Endothelial cell of umbilical vein (primary cell): ENCODE measurements around the gene CEP95. TPM values are rescaled to one million over a fixed set of nuclear protein-coding genes. Genes with fewer than 3 reads are reported as not detected.

ENCODE experiments used
- BruUV-seq: library from RNA; stranded (reverse); fragments of 400-500 nt; replicated peaks from 2 replicates; lab custom pipeline; 2021; lab: Mats Ljungman, UMichigan
- CTCF ChIA-PET: fragments of 300-600, 350-600 bp; sonication (Branson Sonifier 250); formaldehyde crosslinking; loops from one replicate; lab custom pipeline; 2021; ENCODE audit warnings: antibody characterized with exemption, inconsistent platforms; lab: Charles Lee
- POLR2A ChIA-PET: fragments of 300-600, 350-600 bp; sonication (Branson Sonifier 250); formaldehyde crosslinking; loops from one replicate; lab custom pipeline; 2021; ENCODE audit warnings: antibody characterized with exemption, inconsistent platforms; lab: Charles Lee
- DNase-seq: peaks from one replicate; pipeline ENCODE4 v3.0.0-alpha.2; 2011; ENCODE audit warnings: low read depth, low spot score
- FAIRE-seq: peaks from 2 replicates; lab custom pipeline; 2011; peaks lifted over from hg19 to GRCh38; lab: Jason Lieb, UNC
- H2AFZ ChIP-seq: 2 replicates; pipeline ENCODE4 v1.6.0; 2012; ENCODE audit warnings: low read depth, low read length, control low read depth, inconsistent platforms
- H3K27ac ChIP-seq: 2 replicates; pipeline ENCODE4 v1.5.1; 2011; ENCODE audit warnings: low read depth, mild to moderate bottlenecking, control low read depth, low read length, moderate library complexity; ENCODE audit not compliant: insufficient read depth
- H3K27me3 ChIP-seq, 2 experiments: 2 replicates each; pipeline versions ENCODE4 v1.6.0 to v1.6.1; 2011; ENCODE audit warnings: low read length in 2 of 2, mixed read lengths in 1 of 2; ENCODE audit not compliant: control insufficient read depth in 2 of 2, insufficient read depth in 2 of 2
- H3K36me3 ChIP-seq, 2 experiments: 2 replicates in 1 of 2; 3 replicates in 1 of 2; pipeline ENCODE4 v1.5.1; 2011; ENCODE audit warnings: low read length in 2 of 2, mild to moderate bottlenecking in 1 of 2, moderate library complexity in 1 of 2; ENCODE audit not compliant: control insufficient read depth in 2 of 2, insufficient read depth in 2 of 2; ENCODE audit errors: extremely low read depth in 1 of 2
- H3K4me1 ChIP-seq: 3 replicates; pipeline ENCODE4 v1.5.1; 2011; ENCODE audit warnings: mild to moderate bottlenecking, low read length; ENCODE audit not compliant: control insufficient read depth, insufficient read depth; ENCODE audit errors: extremely low read depth
- H3K4me2 ChIP-seq: 2 replicates; pipeline ENCODE4 v1.6.1; 2011; ENCODE audit warnings: low read length, control low read depth, mixed read lengths; ENCODE audit not compliant: insufficient read depth
- H3K4me3 ChIP-seq, 3 experiments: fragments of 200-600 bp in 1 of 3; sonication (generic), shearing (Covaris generic) in 1 of 3; replicated peaks in 1 of 3; 2 replicates each; pipeline ENCODE4 v1.5.1; 2011 to 2016; ENCODE audit warnings: control low read depth in 3 of 3, low read length in 3 of 3, mild to moderate bottlenecking in 2 of 3, inconsistent platforms in 1 of 3, low read depth in 1 of 3, moderate library complexity in 1 of 3; ENCODE audit not compliant: insufficient read depth in 1 of 3
- H3K79me2 ChIP-seq: 2 replicates; pipeline ENCODE4 v1.6.0; 2012; ENCODE audit warnings: low read length, inconsistent platforms; ENCODE audit not compliant: control insufficient read depth, insufficient read depth
- H3K9ac ChIP-seq: replicated peaks from 2 replicates; pipeline ENCODE3; 2011; ENCODE audit warnings: low read length, control low read depth; ENCODE audit not compliant: insufficient read depth; ENCODE audit errors: extremely low read depth
- H3K9me1 ChIP-seq: replicated peaks from 3 replicates; pipeline ENCODE4 v1.6.0; 2011; ENCODE audit warnings: mild to moderate bottlenecking, low read length; ENCODE audit not compliant: control insufficient read depth, insufficient read depth; ENCODE audit errors: extremely low read depth
- H3K9me3 ChIP-seq: replicated peaks from 2 replicates; pipeline ENCODE4 v1.5.1; 2012; ENCODE audit warnings: low read length, inconsistent platforms; ENCODE audit not compliant: control insufficient read depth, insufficient read depth
- H4K20me1 ChIP-seq: replicated peaks from 2 replicates; pipeline ENCODE3; 2011; ENCODE audit warnings: mild to moderate bottlenecking, low read length; ENCODE audit not compliant: control insufficient read depth, insufficient read depth; ENCODE audit errors: extremely low read depth
- CTCF ChIP-seq, 2 donors: IDR thresholded peaks; 1 replicate in 1 of 2; 2 replicates in 1 of 2; pipeline ENCODE4 v1.5.1; 2011; ENCODE audit warnings: low read length in 2 of 2, mild to moderate bottlenecking in 2 of 2, moderate library complexity in 2 of 2, control low read depth in 1 of 2, inconsistent platforms in 1 of 2, low read depth in 1 of 2; ENCODE audit not compliant: insufficient read depth in 1 of 2; ENCODE audit errors: extremely low read depth in 1 of 2
- EZH2 ChIP-seq: IDR thresholded peaks from 2 replicates; pipeline ENCODE4 v1.6.1; 2012; ENCODE audit warnings: borderline replicate concordance, low read depth, mild to moderate bottlenecking, moderate library complexity, low read length, inconsistent platforms; ENCODE audit not compliant: severe bottlenecking
- FOS ChIP-seq: IDR thresholded peaks from 2 replicates; pipeline ENCODE4 v1.6.1; 2011; ENCODE audit warnings: mild to moderate bottlenecking, low read length, moderate library complexity, borderline replicate concordance; ENCODE audit not compliant: insufficient read depth
- GATA2 ChIP-seq: IDR thresholded peaks from 2 replicates; pipeline ENCODE4 v1.7.0; 2011; ENCODE audit warnings: low read depth, mild to moderate bottlenecking, moderate library complexity, mixed read lengths, low read length; ENCODE audit not compliant: insufficient read length, insufficient read depth
- JUN ChIP-seq: IDR thresholded peaks from 2 replicates; pipeline ENCODE4 v1.6.1; 2011; ENCODE audit warnings: borderline replicate concordance, low read depth; ENCODE audit not compliant: insufficient read length, insufficient read depth
- MAX ChIP-seq: IDR thresholded peaks from 2 replicates; pipeline ENCODE4 v1.6.1; 2011; ENCODE audit not compliant: insufficient read depth, insufficient read length
- MYC ChIP-seq: IDR thresholded peaks from one replicate; pipeline ENCODE4 v1.6.1; 2011; ENCODE audit warnings: mild to moderate bottlenecking, low read depth, low read length
- POLR2A ChIP-seq: IDR thresholded peaks from 2 replicates; pipeline ENCODE4 v1.6.1; 2012; ENCODE audit warnings: low read depth, mild to moderate bottlenecking, control low read depth, low read length
- POLR2AphosphoS5 ChIP-seq: IDR thresholded peaks from 2 replicates; pipeline ENCODE4 v1.6.1; 2012; ENCODE audit warnings: low read depth, mild to moderate bottlenecking, control low read depth, low read length, moderate library complexity; ENCODE audit not compliant: insufficient read depth
- dilution Hi-C: fragments of 300-500 bp; cut with MboI; formaldehyde crosslinking; loops from one replicate; pipeline ENCODE4 v1.15.0; 2019; ENCODE audit warnings: low sequenced_read_pairs; ENCODE audit not compliant: extremely low pct_ligation_motif_present
- intact Hi-C: fragments of 100-400 bp; cut with micrococcal nuclease; formaldehyde crosslinking; loops from one replicate; pipeline ENCODE4 v1.10.0; 2022
- polyA plus RNA-seq, 4 experiments: library from polyadenylated mRNA; depleted of rRNA in 3 of 4; stranded (reverse) in 3 of 4; unstranded in 1 of 4; fragments of >200 nt; gene quantifications; 2 replicates each; pipeline versions ENCODE4 v1.2.1 to v1.2.3, GENCODE V29; 2011 to 2012; ENCODE audit warnings: missing spikeins in 1 of 4
- total RNA-seq: library from RNA; stranded (reverse); gene quantifications from 2 replicates; pipeline ENCODE4 v1.2.3, GENCODE V29; 2021

Gene CEP95
- total and polyA plus RNA-seq, 2 donors (not counting 3 experiments of a cell fraction or from before 2014, with no cell fraction given) = 14.1 to 35.5 TPM

GRCh38 chr17:64480951-64481350 is 25.8 kb upstream of the CEP95 start:
- peaks cover 2 to 8% of the 10 kb centered on the region in 2 experiments for H3K36me3 ChIP-seq
- FAIRE-seq = no peak
- H4K20me1 ChIP-seq = no peaks in the 10 kb centered on the region
- POLR2A ChIA-PET = no interaction called here
- H3K9me3 ChIP-seq = no peaks in the 10 kb centered on the region
- DNase-seq = no peak
- intact Hi-C loops = no loop called here
- no peak overlapping the region for H2AFZ ChIP-seq
- H3K27ac ChIP-seq = no peak overlapping the region
- H3K4me3 ChIP-seq = no peak overlapping the region
- H3K79me2 ChIP-seq = no peaks in the 10 kb centered on the region
- no peaks in the 10 kb centered on the region for H3K4me1 ChIP-seq
- TF ChIP-seq JUN (no peak), GATA2 (no peak), MAX (no peak), FOS (no peak), POLR2AphosphoS5 (no peak), EZH2 (no peak), CTCF (IDR thresholded peaks at IDR 0.05; ENCODE audit: extremely low read depth in 1 of 2, insufficient read depth in 1 of 2, low read depth in 1 of 2, low read length in 2 of 2) (no peak), MYC (no peak), POLR2A (no peak)
- CTCF ChIA-PET = interaction anchor here (9.8 to 10.9 kb wide), 2 partner anchors 10 to 61 kb away, joined by 61 to 78 read pairs; no protein-coding TSS in a partner anchor
- no peak overlapping the region for H3K9ac ChIP-seq
- H3K9me1 ChIP-seq = no peaks in the 10 kb centered on the region
- no peak overlapping the region for H3K4me2 ChIP-seq
- no peaks in the 10 kb centered on the region for H3K27me3 ChIP-seq
- no TSS peak for BruUV-seq
- dilution Hi-C loops = loop anchor here (10.0 kb wide), 1 partner anchor 176 kb away; no protein-coding TSS in a partner anchor
